H1 (cell line): ENCODE results near the gene SOX12. TPM values are rescaled to one million over a fixed set of nuclear protein-coding genes. Genes with fewer than 3 reads are reported as not detected.
A peak's percentile ranks its signal among the peaks of the same experiment; 100 is the strongest.

ENCODE experiments used
- ATF2 ChIP-seq: IDR thresholded peaks from 2 replicates; pipeline ENCODE4 v1.6.1; 2012; ENCODE audit warnings: low read length, inconsistent platforms
- BCL11A ChIP-seq, 2 experiments: IDR thresholded peaks; one replicate each; pipeline ENCODE4 v1.6.1; 2011; ENCODE audit warnings: low read depth in 2 of 2, low read length in 2 of 2, mild to moderate bottlenecking in 2 of 2
- CBX8 ChIP-seq: fragments of 300-800, 300-1000 bp; sonication (generic); IDR thresholded peaks from 2 replicates; pipeline ENCODE4 v1.7.1; 2016; ENCODE audit warnings: low read depth, low read length, borderline replicate concordance
- CREB1 ChIP-seq: IDR thresholded peaks from 2 replicates; pipeline ENCODE4 v1.6.1; 2012; ENCODE audit warnings: inconsistent platforms
- E2F6 ChIP-seq: IDR thresholded peaks from 2 replicates; pipeline ENCODE4 v1.6.1; 2012; ENCODE audit warnings: inconsistent platforms
- EP300 ChIP-seq, 2 experiments: IDR thresholded peaks; 1 replicate in 1 of 2; 2 replicates in 1 of 2; pipeline ENCODE4 v1.6.1; 2011 to 2012; ENCODE audit warnings: low read depth in 2 of 2, low read length in 2 of 2, mild to moderate bottlenecking in 2 of 2, borderline replicate concordance in 1 of 2, inconsistent platforms in 1 of 2, moderate library complexity in 1 of 2
- EZH2 ChIP-seq: fragments of 200-600 bp; sonication (generic); IDR thresholded peaks from 2 replicates; pipeline ENCODE4 v1.7.1; 2012; ENCODE audit warnings: low read depth, mild to moderate bottlenecking, moderate library complexity, low read length, inconsistent platforms; ENCODE audit not compliant: severe bottlenecking
- FOSL1 ChIP-seq: IDR thresholded peaks from 2 replicates; pipeline ENCODE4 v1.6.1; 2011; ENCODE audit warnings: mild to moderate bottlenecking, low read depth, low read length, moderate library complexity; ENCODE audit not compliant: insufficient read depth
- GABPA ChIP-seq: IDR thresholded peaks from 2 replicates; pipeline ENCODE4 v1.6.1; 2011; ENCODE audit warnings: mild to moderate bottlenecking, low read length, moderate library complexity, borderline replicate concordance; ENCODE audit not compliant: insufficient read depth
- KDM4A ChIP-seq: IDR thresholded peaks from one replicate; pipeline ENCODE4 v1.7.1; 2012; ENCODE audit warnings: low read depth, mild to moderate bottlenecking, moderate library complexity, low read length, inconsistent platforms; ENCODE audit not compliant: severe bottlenecking
- KDM5A ChIP-seq: fragments of 200-600 bp; IDR thresholded peaks from 2 replicates; pipeline ENCODE4 v1.7.1; 2012; ENCODE audit warnings: mild to moderate bottlenecking, low read length, inconsistent platforms, mixed read lengths
- PHF8 ChIP-seq: fragments of 200-600 bp; sonication (generic); conservative IDR thresholded peaks from 2 replicates; pipeline ENCODE4 v1.7.1; 2012; ENCODE audit warnings: low read depth, mild to moderate bottlenecking, inconsistent platforms, low read length, moderate library complexity
- POLR2A ChIP-seq, 2 experiments: IDR thresholded peaks; 1 replicate in 1 of 2; 2 replicates in 1 of 2; pipeline ENCODE4 v1.6.1; 2011; ENCODE audit warnings: low read depth in 2 of 2, low read length in 2 of 2, mild to moderate bottlenecking in 2 of 2; ENCODE audit errors: control extremely low read depth in 1 of 2
- RFX5 ChIP-seq: IDR thresholded peaks from 2 replicates; pipeline ENCODE4 v1.6.1; 2011; ENCODE audit warnings: low read depth, low read length, improper control_type of control experiment, borderline replicate concordance
- SIRT6 ChIP-seq: IDR thresholded peaks from one replicate; pipeline ENCODE4 v1.7.1; 2012; ENCODE audit warnings: low read length, inconsistent platforms
- SP4 ChIP-seq: IDR thresholded peaks from 2 replicates; pipeline ENCODE4 v1.6.1; 2012; ENCODE audit warnings: low read length, inconsistent platforms
- TAF7 ChIP-seq: optimal IDR thresholded peaks from 2 replicates; pipeline ENCODE3; 2011; ENCODE audit warnings: low read depth, mild to moderate bottlenecking, inconsistent platforms, low read length, moderate library complexity, borderline replicate concordance
- TCF12 ChIP-seq: IDR thresholded peaks from 2 replicates; pipeline ENCODE4 v1.6.1; 2011; ENCODE audit warnings: low read depth, mild to moderate bottlenecking, low read length
- USF2 ChIP-seq: IDR thresholded peaks from 2 replicates; pipeline ENCODE4 v1.6.1; 2011; ENCODE audit warnings: low read length, improper control_type of control experiment
- YY1 ChIP-seq: IDR thresholded peaks from 2 replicates; pipeline ENCODE4 v1.6.1; 2011; ENCODE audit warnings: low read depth, mild to moderate bottlenecking, low read length
- ZNF274 ChIP-seq: IDR thresholded peaks from 2 replicates; pipeline ENCODE4 v1.7.0; 2012; ENCODE audit warnings: low read length, borderline replicate concordance; ENCODE audit errors: extremely low read depth
- polyA plus RNA-seq, 7 experiments: library from polyadenylated mRNA; depleted of rRNA in 3 of 7; stranded (reverse) in 5 of 7; unstranded in 2 of 7; fragments of >200 nt in 5 of 7; fragments of 200-250 nt in 2 of 7; gene quantifications; 1 replicate in 5 of 7; 2 replicates in 1 of 7; 4 replicates in 1 of 7; pipeline versions ENCODE4 v1.2.1 to v1.2.3, GENCODE V29; 2011 to 2013; ENCODE audit warnings: missing spikeins in 2 of 7, mixed read lengths in 2 of 7
- total RNA-seq: library from RNA; stranded (reverse); fragmentation: NEBNext Ultra II Directional; extraction: Animal tissue kit (Norgen Biotek cat#: 25700); gene quantifications from 2 replicates; pipeline ENCODE4 v1.2.1, GENCODE V29; 2021

The SOX12 gene
- total and polyA plus RNA-seq, 2 of the 8 experiments (the other 6 are each of a cell fraction or from before 2014, with no cell fraction given), result 6.4 to 63.0 TPM

- TF ChIP-seq USF2 (no peak), EP300 (IDR thresholded peaks at IDR 0.05; ENCODE audit: borderline replicate concordance in 1 of 2, low read depth in 2 of 2, low read length in 2 of 2) (peak in 1 of 2 experiments; percentile 38; a peak in 1 of 3 replicates), CREB1 (peak; percentile 95), POLR2A (IDR thresholded peaks at IDR 0.05; ENCODE audit: control extremely low read depth in 1 of 2, low read depth in 2 of 2, low read length in 2 of 2) (peak; percentile 53 to 60; a peak in 2 of 3 replicates), EZH2 (no peak), KDM5A (no peak), TAF7 (peak; percentile 26), BCL11A (IDR thresholded peaks at IDR 0.05; ENCODE audit: low read depth in 2 of 2, low read length in 2 of 2) (no peak), YY1 (no peak), SIRT6 (no peak), CBX8 (no peak), PHF8 (peak; percentile 76), SP4 (no peak), E2F6 (no peak), FOSL1 (peak; percentile 51; the same call in 1 of the 2 replicates), KDM4A (peak; percentile 39), RFX5 (peak; percentile 97), ATF2 (no peak), GABPA (no peak), ZNF274 (no peak), TCF12 (no peak)
Observed at GRCh38 chr20:325045-325888, at the start of gene SOX12 (continued).
